ENCODE measurements around the gene DHPS.
"Not testable (repeated sequence)": the region's sequence is repeated elsewhere in the genome, so short reads cannot be mapped to it uniquely, and the experiment has no call there.

Gene DHPS

GRCh38 chr19:12689581-12690216 lies 8.0 kb upstream of the DHPS start:
- Histone ChIP-seq H3K27me3 (replicated peaks in 2 of 5; ENCODE audit: control insufficient read depth in 4 of 5, insufficient read depth in 5 of 5, low read length in 4 of 5) (no peaks in the 10 kb centered on the region), H3K4me1 (ENCODE audit: control extremely low read depth in 1 of 4, control insufficient read depth in 4 of 4, insufficient read depth in 4 of 4, low read length in 3 of 4) (peaks cover 0 to 30% (median 27%) of the 10 kb centered on the region in 4 experiments), H3K36me3 (ENCODE audit: control insufficient read depth in 4 of 4, insufficient read depth in 4 of 4, low read length in 3 of 4) (peaks cover 2 to 12% (median 5%) of the 10 kb centered on the region in 4 experiments), H3K9me3 (ENCODE audit: control extremely low read depth in 1 of 5, control insufficient read depth in 4 of 5, insufficient read depth in 2 of 5, low read depth in 1 of 5, low read length in 4 of 5) (no peaks in the 10 kb centered on the region), H3K27ac (ENCODE audit: insufficient read depth in 1 of 2, low read depth in 1 of 2, low read length in 2 of 2, poor library complexity in 1 of 2, severe bottlenecking in 2 of 2) (peak overlapping the region in 1 of 2 experiments; percentile 69), H3K4me3 (ENCODE audit: control insufficient read depth in 1 of 7, extremely low read depth in 1 of 7, insufficient read depth in 4 of 7, low read depth in 2 of 7, low read length in 6 of 7) (peak overlapping the region; percentile 20 to 83 (median 67))
- DNase-seq, result peak; percentile 47 to 93 (median 90)
- CTCF ChIA-PET, result interaction anchor here (1.1 to 1.5 kb wide), 3 partner anchors 10 to 44 kb away, joined by 3 to 4 read pairs (median 4); no protein-coding TSS in a partner anchor
- WGBS (ENCODE audit: insufficient coverage), result 21% methylated on average over 21 of the region's 26 CpGs
- POLR2A ChIA-PET, result no interaction called here

DNA sequence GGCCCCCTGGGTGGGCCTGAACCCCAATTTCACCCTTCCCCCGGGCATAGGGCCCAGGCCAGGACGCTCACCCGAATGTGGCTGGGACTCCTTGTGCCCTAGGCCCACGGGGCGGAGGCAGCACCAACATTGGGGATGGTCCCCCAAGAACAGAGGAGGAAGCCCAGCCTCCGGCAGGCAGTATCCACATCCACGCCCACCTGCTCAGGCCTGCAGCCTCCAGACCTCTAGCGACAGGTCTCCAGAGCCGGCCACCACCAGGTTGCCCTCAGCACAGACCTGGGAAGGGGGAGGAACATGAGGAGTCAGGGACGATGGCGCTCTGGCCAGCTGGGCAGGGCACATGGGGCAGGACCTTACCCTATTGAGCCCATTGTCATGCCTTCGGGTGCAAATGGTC lies 7.3 kb upstream of the DHPS start:
- WGBS (ENCODE audit: insufficient coverage), result 76% methylated on average over 12 of the region's 12 CpGs
- H3K9me3 ChIP-seq (ENCODE audit: control extremely low read depth in 1 of 5, control insufficient read depth in 4 of 5, insufficient read depth in 2 of 5, low read depth in 1 of 5, low read length in 4 of 5), result no peaks in the 10 kb centered on the region
- peaks cover 0 to 30% (median 26%) of the 10 kb centered on the region in 4 experiments for H3K4me1 ChIP-seq (ENCODE audit: control extremely low read depth in 1 of 4, control insufficient read depth in 4 of 4, insufficient read depth in 4 of 4, low read length in 3 of 4)
- peak overlapping the region; percentile 5 to 83 (median 67) for H3K4me3 ChIP-seq (ENCODE audit: control insufficient read depth in 1 of 7, extremely low read depth in 1 of 7, insufficient read depth in 4 of 7, low read depth in 2 of 7, low read length in 6 of 7)
- no peak for DNase-seq
- peak overlapping the region; percentile 42 to 69 for H3K27ac ChIP-seq (ENCODE audit: insufficient read depth in 1 of 2, low read depth in 1 of 2, low read length in 2 of 2, poor library complexity in 1 of 2, severe bottlenecking in 2 of 2)
- H3K36me3 ChIP-seq (ENCODE audit: control insufficient read depth in 4 of 4, insufficient read depth in 4 of 4, low read length in 3 of 4), result peaks cover 0 to 12% (median 5%) of the 10 kb centered on the region in 4 experiments
- CTCF ChIA-PET, result interaction anchor here (1.5 kb wide), 1 partner anchor 45 kb away, joined by 4 read pairs; no protein-coding TSS in a partner anchor
- POLR2A ChIA-PET, result no interaction called here
- no peaks in the 10 kb centered on the region for H3K27me3 ChIP-seq (replicated peaks in 2 of 5; ENCODE audit: control insufficient read depth in 4 of 5, insufficient read depth in 5 of 5, low read length in 4 of 5)

GRCh38 chr19:12687496-12688196 lies 6.0 kb upstream of the DHPS start, which contains the start of gene GNG14:
Gene GNG14, plus strand, starts transcription at chr19:12687998. Its CDS starts 51 bp downstream, at chr19:12688049.
- no peak for DNase-seq
- Histone ChIP-seq H3K4me1 (ENCODE audit: control extremely low read depth in 1 of 4, control insufficient read depth in 4 of 4, insufficient read depth in 4 of 4, low read length in 3 of 4) (peaks cover 0 to 30% (median 26%) of the 10 kb centered on the region in 4 experiments), H3K27me3 (replicated peaks in 2 of 5; ENCODE audit: control insufficient read depth in 4 of 5, insufficient read depth in 5 of 5, low read length in 4 of 5) (no peaks in the 10 kb centered on the region), H3K27ac (ENCODE audit: insufficient read depth in 1 of 2, low read depth in 1 of 2, low read length in 2 of 2, poor library complexity in 1 of 2, severe bottlenecking in 2 of 2) (peak within 1 kb of the TSS; percentile 42 to 69), H3K4me3 (ENCODE audit: control insufficient read depth in 1 of 7, extremely low read depth in 1 of 7, insufficient read depth in 4 of 7, low read depth in 2 of 7, low read length in 6 of 7) (peak within 1 kb of the TSS in 6 of 7 experiments; percentile 5 to 83 (median 64)), H3K36me3 (ENCODE audit: control insufficient read depth in 4 of 4, insufficient read depth in 4 of 4, low read length in 3 of 4) (peaks cover 0 to 6% (median 5%) of the 10 kb centered on the region in 4 experiments), H3K9me3 (ENCODE audit: control extremely low read depth in 1 of 5, control insufficient read depth in 4 of 5, insufficient read depth in 2 of 5, low read depth in 1 of 5, low read length in 4 of 5) (no peaks in the 10 kb centered on the region)
- CTCF ChIA-PET, result no interaction called here
- POLR2A ChIA-PET, result no interaction called here
- WGBS (ENCODE audit: insufficient coverage), result 94% methylated on average over 7 of the region's 9 CpGs

DNA sequence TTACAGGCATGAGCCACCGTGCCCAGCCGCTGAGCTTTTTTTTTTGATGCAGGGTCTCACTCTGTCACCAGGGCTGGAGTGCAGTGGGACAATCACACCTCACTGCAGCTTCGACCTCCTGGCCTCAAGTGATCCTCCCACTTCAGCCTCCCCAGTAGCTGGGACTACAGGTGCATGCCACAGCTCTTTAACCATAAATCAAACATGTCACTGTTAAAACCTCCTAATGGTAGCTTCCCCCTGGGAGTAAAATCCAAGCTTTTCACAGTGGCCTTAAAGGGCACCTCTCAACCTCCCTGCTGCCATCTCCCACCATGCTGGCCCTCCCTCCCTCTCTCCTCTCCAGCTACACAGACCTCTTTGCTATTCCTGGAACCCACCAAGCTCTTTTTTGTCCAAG lies 4.2 kb upstream of the DHPS start:
- 90% methylated on average over 3 of the region's 3 CpGs for WGBS (ENCODE audit: insufficient coverage)
- H3K27ac ChIP-seq (ENCODE audit: insufficient read depth in 1 of 2, low read depth in 1 of 2, low read length in 2 of 2, poor library complexity in 1 of 2, severe bottlenecking in 2 of 2), result no peak overlapping the region
- ChIA-PET POLR2A (interaction anchor here (0.7 kb wide), 1 partner anchor 30 kb away, joined by 4 read pairs; no protein-coding TSS in a partner anchor), CTCF (interaction anchor here (1.3 to 1.8 kb wide), 2 partner anchors 10 to 14 kb away, joined by 5 to 7 read pairs; partner anchors contain the start of gene FBXW9)
- H3K27me3 ChIP-seq (replicated peaks in 2 of 5; ENCODE audit: control insufficient read depth in 4 of 5, insufficient read depth in 5 of 5, low read length in 4 of 5), result no peaks in the 10 kb centered on the region
- H3K36me3 ChIP-seq (ENCODE audit: control insufficient read depth in 4 of 4, insufficient read depth in 4 of 4, low read length in 3 of 4), result no peaks in the 10 kb centered on the region
- no peak overlapping the region for H3K4me3 ChIP-seq (ENCODE audit: control insufficient read depth in 1 of 7, extremely low read depth in 1 of 7, insufficient read depth in 4 of 7, low read depth in 2 of 7, low read length in 6 of 7)
- DNase-seq, result no peak
- peaks cover 0 to 38% (median 30%) of the 10 kb centered on the region in 4 experiments for H3K4me1 ChIP-seq (ENCODE audit: control extremely low read depth in 1 of 4, control insufficient read depth in 4 of 4, insufficient read depth in 4 of 4, low read length in 3 of 4)
- H3K9me3 ChIP-seq (ENCODE audit: control extremely low read depth in 1 of 5, control insufficient read depth in 4 of 5, insufficient read depth in 2 of 5, low read depth in 1 of 5, low read length in 4 of 5), result no peaks in the 10 kb centered on the region

DNA sequence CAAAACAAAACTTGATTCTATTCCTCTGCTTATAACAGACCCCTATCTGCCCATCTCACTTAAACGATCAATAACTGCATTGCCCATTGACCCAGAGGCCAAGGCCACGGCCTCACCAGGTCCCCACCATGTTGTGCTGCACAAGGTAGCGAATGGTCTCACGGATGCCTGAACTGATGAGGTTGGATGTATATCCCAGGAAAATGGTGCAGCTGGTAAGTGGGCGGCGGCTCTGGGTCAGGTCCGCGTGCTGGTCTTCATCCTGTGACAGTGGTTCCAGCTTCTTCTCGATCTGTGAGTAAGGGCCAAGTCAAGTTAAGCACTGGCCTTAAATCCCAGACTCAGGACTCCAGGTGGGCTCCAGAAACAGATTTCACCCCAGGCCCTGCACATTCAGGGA lies 1.6 kb downstream of the DHPS start:
- POLR2A ChIA-PET, result no interaction called here
- DNase-seq, result no peak
- Histone ChIP-seq H3K9me3 (ENCODE audit: control extremely low read depth in 1 of 5, control insufficient read depth in 4 of 5, insufficient read depth in 2 of 5, low read depth in 1 of 5, low read length in 4 of 5) (no peaks in the 10 kb centered on the region), H3K27ac (ENCODE audit: insufficient read depth in 1 of 2, low read depth in 1 of 2, low read length in 2 of 2, poor library complexity in 1 of 2, severe bottlenecking in 2 of 2) (no peak overlapping the region), H3K27me3 (replicated peaks in 2 of 5; ENCODE audit: control insufficient read depth in 4 of 5, insufficient read depth in 5 of 5, low read length in 4 of 5) (no peaks in the 10 kb centered on the region), H3K4me3 (ENCODE audit: control insufficient read depth in 1 of 7, extremely low read depth in 1 of 7, insufficient read depth in 4 of 7, low read depth in 2 of 7, low read length in 6 of 7) (peak overlapping the region in 1 of 7 experiments; percentile 16), H3K4me1 (ENCODE audit: control extremely low read depth in 1 of 4, control insufficient read depth in 4 of 4, insufficient read depth in 4 of 4, low read length in 3 of 4) (peaks cover 0 to 16% (median 11%) of the 10 kb centered on the region in 4 experiments), H3K36me3 (ENCODE audit: control insufficient read depth in 4 of 4, insufficient read depth in 4 of 4, low read length in 3 of 4) (peaks cover 8 to 45% (median 40%) of the 10 kb centered on the region in 4 experiments)
- CTCF ChIA-PET, result interaction anchor here (0.9 to 1.8 kb wide), 3 partner anchors 9 to 10 kb away, joined by 3 to 4 read pairs (median 4); no protein-coding TSS in a partner anchor
- WGBS (ENCODE audit: insufficient coverage), result 98% methylated on average over 9 of the region's 9 CpGs

DNA sequence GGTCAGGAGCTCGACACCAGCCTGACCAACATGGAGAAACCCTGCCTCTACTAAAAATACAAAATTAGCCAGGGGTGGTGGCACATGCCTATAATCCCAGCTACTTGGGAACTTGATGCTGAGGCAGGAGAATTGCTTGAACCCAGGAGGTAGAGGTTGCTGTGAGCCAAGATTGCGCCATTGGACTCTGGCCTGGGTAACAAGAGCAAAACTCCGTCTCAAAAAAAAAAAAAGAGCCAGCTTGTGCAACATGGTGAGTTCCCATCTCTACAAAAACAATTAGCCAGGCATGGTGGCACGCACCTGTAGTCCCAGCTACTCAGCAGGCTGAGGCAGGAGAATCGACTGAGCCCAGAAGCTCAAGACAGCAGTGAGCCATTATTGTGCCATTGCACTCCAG lies 3.6 kb downstream of the DHPS start:
- WGBS (ENCODE audit: insufficient coverage), result 100% methylated on average over 4 of the region's 5 CpGs
- peaks cover 0 to 16% (median 11%) of the 10 kb centered on the region in 4 experiments for H3K4me1 ChIP-seq (ENCODE audit: control extremely low read depth in 1 of 4, control insufficient read depth in 4 of 4, insufficient read depth in 4 of 4, low read length in 3 of 4)
- ChIA-PET POLR2A (interaction anchor here (0.6 kb wide), 1 partner anchor 1259 kb away, joined by 4 read pairs; no protein-coding TSS in a partner anchor), CTCF (interaction anchor here (0.7 to 3.6 kb wide), 9 partner anchors 15 to 169 kb away, joined by 3 to 27 read pairs (median 4); partner anchors contain the start of gene FBXW9)
- H3K36me3 ChIP-seq (ENCODE audit: control insufficient read depth in 4 of 4, insufficient read depth in 4 of 4, low read length in 3 of 4), result peaks cover 8 to 62% (median 50%) of the 10 kb centered on the region in 4 experiments
- DNase-seq; H3K4me3 ChIP-seq (ENCODE audit: control insufficient read depth in 1 of 7, extremely low read depth in 1 of 7, insufficient read depth in 4 of 7, low read depth in 2 of 7, low read length in 6 of 7); H3K27me3 ChIP-seq (replicated peaks in 2 of 5; ENCODE audit: control insufficient read depth in 4 of 5, insufficient read depth in 5 of 5, low read length in 4 of 5); H3K27ac ChIP-seq (ENCODE audit: insufficient read depth in 1 of 2, low read depth in 1 of 2, low read length in 2 of 2, poor library complexity in 1 of 2, severe bottlenecking in 2 of 2); H3K9me3 ChIP-seq (ENCODE audit: control extremely low read depth in 1 of 5, control insufficient read depth in 4 of 5, insufficient read depth in 2 of 5, low read depth in 1 of 5, low read length in 4 of 5): not testable (repeated sequence)

All from common myeloid progenitor, CD34-positive (primary cell).